ENCODE measurements around the gene TMEM59L.

- TF ChIP-seq POLR2AphosphoS5 (IDR thresholded peaks at IDR 0.05; ENCODE audit: low read depth, low read length) (no peak), TAF1 (IDR thresholded peaks at IDR 0.05; ENCODE audit: low read depth, low read length) (no peak), POLR2A (IDR thresholded peaks at IDR 0.05; ENCODE audit: low read depth, low read length) (no peak)
These were observed 5.6 kb downstream of the TMEM59L start for GRCh38 chr19:18618236-18618635.

Measured in GM12891 (cell line).